GM20000 (cell line): ENCODE data around the gene SLF2.

Experiments
- DNase-seq: peaks from one replicate; pipeline ENCODE4 v3.0.0; 2012; ENCODE audit warnings: low spot score
- TF ChIP-seq, protein P1 (sequence below): IDR thresholded peaks from 2 replicates; pipeline ENCODE4 v1.5.1; 2012; ENCODE audit warnings: mild to moderate bottlenecking, control low read depth; ENCODE audit errors: extremely low read depth, missing control alignments

Gene SLF2

DNA sequence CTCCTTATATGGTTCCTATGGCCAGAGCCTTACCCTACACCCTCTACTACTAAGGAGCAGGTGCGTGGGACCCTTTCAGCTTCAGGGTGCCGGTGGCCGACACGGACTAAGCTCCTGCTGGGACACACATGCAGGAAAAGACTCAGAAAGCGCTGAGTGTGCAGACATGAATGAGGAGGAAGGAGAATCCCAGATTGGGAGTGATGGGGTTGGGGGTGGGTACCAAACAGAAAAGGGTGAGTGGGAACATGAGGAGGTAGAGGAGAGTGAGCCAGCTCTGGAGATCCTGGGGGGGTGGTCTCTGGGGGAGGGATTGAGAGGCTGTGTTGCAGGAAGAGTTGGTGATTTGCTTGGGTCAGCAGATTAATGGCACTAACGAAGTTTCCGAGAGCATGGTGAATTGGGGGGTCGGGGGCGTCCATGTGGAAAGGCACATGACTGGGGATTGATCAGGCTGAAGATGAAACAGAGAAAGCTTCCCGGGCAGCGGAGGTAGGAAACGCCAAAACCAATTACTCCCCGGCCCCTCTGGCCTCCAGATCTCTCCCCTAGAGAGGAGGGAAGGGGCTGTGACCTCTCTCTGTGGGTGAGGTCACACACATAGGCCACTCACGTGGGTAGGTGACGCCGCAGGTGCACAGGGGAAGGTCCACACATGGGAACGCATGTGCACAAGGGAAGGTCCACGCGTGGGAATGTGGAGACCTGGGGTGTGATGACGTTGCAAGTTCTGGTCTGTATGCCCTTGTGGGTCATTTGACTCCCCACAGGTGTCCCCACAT lies 37.9 kb upstream of the SLF2 start:
- DNase-seq = no peak
- TF ChIP-seq, protein P1, sequence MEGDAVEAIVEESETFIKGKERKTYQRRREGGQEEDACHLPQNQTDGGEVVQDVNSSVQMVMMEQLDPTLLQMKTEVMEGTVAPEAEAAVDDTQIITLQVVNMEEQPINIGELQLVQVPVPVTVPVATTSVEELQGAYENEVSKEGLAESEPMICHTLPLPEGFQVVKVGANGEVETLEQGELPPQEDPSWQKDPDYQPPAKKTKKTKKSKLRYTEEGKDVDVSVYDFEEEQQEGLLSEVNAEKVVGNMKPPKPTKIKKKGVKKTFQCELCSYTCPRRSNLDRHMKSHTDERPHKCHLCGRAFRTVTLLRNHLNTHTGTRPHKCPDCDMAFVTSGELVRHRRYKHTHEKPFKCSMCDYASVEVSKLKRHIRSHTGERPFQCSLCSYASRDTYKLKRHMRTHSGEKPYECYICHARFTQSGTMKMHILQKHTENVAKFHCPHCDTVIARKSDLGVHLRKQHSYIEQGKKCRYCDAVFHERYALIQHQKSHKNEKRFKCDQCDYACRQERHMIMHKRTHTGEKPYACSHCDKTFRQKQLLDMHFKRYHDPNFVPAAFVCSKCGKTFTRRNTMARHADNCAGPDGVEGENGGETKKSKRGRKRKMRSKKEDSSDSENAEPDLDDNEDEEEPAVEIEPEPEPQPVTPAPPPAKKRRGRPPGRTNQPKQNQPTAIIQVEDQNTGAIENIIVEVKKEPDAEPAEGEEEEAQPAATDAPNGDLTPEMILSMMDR = no peak

DNA sequence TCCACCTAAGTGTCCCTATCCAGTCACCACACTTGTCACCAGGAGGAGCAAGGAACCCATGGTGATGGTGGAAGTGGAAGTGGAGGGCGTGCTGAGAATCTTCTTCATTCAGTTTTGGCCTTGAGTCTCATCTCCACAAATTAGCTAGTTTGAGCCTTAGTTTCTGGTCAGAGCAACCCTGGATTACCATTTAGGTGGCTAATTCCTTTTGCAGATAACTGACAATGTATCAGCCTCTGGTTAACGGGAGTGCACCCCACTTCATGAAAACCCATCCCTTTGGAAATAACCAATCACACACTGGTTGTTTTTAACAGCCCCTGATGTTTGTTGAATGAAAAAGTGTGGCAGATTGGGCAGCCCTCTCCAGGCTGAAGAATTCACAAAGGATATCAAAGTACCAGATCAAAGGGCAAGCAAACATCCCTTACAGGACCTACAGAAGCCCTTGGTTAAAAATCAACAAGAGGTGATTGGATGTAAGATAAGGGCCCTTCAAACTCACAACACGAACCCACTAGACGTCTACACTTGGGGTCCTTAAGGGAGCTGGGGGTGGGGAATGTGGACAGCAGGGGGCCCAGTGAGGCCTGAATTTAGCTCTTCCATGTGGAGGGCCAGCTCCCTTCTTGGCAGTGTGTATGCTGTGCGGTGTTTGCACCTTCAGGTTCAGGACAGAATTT lies 37.1 kb upstream of the SLF2 start:
- TF ChIP-seq, protein P1 = no peak

DNA sequence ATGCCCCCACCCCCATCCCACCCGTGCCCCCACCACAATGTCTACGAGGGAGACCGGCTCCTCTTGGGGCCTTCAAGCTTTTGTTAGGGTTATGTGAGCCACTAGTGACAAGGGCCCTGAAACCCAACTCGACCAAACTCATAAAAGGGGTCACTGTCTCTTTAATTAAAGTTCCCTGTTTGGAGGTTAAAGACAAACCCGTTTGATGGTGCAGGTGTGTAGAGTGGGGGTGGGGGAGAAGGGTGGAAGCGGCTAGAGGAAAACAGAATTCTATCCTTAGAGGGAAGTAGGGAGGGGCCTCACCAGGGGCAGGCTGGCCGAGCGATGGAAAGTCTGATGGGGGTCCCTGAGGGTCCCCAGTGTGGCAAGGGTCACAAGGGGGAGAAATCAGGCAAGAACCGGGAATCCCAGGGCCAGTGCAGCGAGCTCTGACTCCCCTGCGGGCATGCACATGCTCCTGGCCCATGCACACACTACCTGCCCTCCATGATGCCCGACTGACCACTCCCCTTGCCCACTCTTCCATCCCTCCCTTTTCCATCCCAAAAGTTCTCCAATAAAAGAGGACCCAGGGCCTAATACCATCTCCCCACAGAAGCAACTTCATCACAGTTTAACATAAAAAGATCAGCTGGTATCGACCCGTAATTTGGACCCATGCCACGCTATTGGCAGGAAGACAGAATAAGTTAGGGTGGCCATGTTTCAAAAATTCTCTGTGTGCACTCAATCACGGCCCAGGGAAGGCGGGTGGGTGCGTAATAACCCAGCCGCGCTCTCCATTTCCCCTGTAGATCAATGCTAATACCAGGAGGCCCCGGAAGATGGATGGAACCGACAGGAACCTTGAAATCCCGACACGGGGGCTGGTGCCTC lies 35.9 kb upstream of the SLF2 start:
- TF ChIP-seq, protein P1 = no peak
- DNase-seq = no peak

More for the DNA sequence above, 37.1 kb upstream of the SLF2 start:
- no peak for DNase-seq

DNA sequence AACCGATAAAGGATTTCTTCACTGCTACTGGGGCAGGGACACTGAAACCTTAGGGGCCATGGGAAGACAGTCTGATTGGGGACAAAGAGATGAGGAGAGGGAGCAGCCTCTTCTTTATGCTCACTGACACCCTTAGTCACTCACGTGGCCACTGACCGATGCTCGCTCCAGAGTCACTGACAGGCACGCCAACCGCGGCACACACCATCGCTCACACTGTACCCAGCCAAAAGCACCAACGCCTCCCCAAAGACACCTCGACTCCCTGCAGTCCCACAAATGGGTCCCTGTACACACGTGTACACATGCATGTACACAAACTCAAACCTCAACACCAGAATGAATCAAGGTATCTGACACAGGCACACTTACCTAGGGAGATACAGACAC lies 35.3 kb upstream of the SLF2 start:
- TF ChIP-seq, protein P1 = no peak
- DNase-seq = no peak

DNA sequence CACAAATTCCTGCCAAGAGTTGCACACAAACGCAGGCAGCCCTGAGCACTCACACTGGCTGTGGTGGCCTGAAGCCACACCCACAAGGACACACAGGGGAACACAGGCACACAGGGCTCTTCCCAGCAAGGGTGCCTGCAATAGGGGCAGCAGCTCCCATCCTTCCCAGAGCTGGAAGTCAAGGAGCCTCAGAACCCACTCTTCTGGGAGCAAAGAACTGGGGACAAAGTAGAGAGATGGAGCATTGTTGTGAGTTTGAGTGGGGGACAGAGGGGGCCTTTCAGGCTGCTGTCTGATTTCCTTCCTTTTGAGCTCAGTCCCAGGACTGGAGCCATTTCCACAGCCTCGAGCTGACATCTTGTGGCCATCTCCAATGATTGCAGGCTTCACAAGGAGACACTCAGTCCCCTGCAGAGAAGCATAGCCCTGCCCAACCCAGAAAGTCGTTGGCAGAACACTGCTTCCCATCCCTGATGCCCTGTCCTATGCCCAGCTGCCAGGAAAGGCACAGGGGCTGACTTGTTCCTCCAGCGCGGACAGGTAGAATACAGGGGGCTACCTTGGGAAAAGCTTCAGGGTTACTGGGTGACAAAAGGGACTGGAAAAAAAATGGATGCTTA lies 34.4 kb upstream of the SLF2 start:
- peak; percentile 62 for DNase-seq
- TF ChIP-seq, protein P1 = peak; percentile 36

DNA sequence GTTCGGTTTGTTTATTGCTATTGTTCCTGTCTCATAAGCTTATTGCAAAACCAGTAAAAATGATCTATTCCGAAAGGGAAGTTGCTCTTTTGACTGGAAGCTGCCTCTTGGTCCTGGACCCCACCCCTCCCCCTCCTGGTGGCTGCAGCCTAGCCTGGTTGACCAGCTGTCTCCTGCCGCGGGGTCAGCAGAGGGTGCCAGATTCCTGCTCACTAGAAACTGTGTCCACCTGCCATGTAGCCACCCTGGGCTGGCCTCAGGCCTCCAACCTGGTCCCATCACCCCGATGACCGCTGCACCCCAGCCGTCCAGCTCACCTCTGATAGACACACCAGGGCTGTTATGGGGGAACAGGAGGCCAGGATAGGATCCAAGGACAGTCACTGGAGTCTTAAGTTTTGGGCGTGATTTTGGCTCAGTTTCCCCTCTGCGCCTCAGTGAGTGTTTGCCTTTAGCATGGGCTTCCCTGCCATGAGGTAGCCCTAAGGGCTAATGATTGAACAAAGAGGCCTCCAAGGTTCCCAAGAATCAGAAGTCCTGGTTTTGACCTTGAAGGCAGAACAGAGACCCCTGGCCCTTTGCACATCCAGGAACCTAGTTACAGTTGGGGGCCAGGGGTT lies 32.9 kb upstream of the SLF2 start:
- DNase-seq = no peak
- TF ChIP-seq, protein P1 = no peak
